MM.1S (cell line): Measurements from ENCODE around the gene TERT.

Experiments used
- CTCF ChIP-seq: fragments of 300-600 bp; sonication (generic); IDR thresholded peaks from 2 replicates; pipeline ENCODE4 v1.5.1; 2016; ENCODE audit warnings: antibody characterized with exemption, low read length, mixed read lengths
- EZH2 ChIP-seq: fragments of 300-600 bp; sonication (generic); optimal IDR thresholded peaks from 2 replicates; pipeline ENCODE3; 2017; ENCODE audit warnings: low read depth, mild to moderate bottlenecking, antibody characterized with exemption, low read length, mixed read lengths
- EZH2phosphoT487 ChIP-seq: fragments of 300-600 bp; sonication (generic); IDR thresholded peaks from 2 replicates; pipeline ENCODE4 v1.6.1; 2018; ENCODE audit warnings: antibody characterized with exemption, low read length

- TF ChIP-seq CTCF (no peak), EZH2phosphoT487 (no peak), EZH2 (no peak)
These were observed 75.1 kb downstream of the TERT start for GRCh38 chr5:1219768-1220100.
